ENCODE data around the gene C3orf33.

The C3orf33 gene

GRCh38 chr3:155741603-155742002, 64.5 kb downstream of the C3orf33 start:
- no peak for DNase-seq (ENCODE audit: low spot score)

- no peak for DNase-seq (ENCODE audit: low spot score)
These were observed 65.0 kb downstream of the C3orf33 start for GRCh38 chr3:155741101-155741500.

DNA sequence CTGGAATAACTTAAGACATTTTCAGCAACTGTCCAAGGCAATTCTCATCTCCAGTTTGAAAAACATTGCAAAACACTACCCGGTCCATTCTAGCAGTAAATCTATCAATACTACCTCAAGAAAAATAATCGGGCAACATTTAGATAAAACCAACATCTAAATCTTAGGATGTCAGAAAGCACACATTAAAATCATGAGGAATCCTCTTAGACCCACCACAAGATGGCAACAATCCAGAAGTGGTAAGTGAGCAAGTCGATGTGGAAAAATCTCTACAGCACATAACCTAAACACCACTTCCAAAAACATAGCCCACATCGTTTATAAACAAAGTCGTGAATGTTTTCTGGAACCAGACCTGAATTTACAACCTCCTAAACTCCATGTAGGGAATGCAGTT, 66.9 kb downstream of the C3orf33 start:
- DNase-seq (ENCODE audit: low spot score): no peak

DNA sequence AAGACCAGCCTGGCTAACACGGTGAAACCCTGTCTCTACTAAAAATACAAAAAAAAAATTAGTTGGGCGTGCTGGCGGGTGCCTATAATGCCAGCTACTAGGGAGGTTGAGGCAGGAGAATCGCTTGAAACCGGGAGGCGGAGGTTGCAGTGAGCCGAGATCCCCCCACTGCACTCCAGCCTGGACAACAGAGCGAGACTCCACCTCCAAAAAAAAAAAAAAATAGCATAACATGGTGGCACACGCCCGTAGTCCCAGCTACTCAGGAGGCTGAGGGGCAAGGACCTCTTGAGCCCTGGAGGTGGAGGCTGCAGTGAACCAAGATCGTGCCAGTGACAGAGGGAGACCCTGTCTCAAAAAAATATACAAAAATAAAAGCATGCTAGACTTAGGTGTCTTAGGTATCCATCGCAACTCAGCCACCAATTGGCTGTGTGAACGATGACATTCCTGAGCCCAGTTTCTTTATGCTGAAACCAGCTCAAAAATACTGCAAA, 67.5 kb downstream of the C3orf33 start:
- DNase-seq (ENCODE audit: low spot score): no peak

DNA sequence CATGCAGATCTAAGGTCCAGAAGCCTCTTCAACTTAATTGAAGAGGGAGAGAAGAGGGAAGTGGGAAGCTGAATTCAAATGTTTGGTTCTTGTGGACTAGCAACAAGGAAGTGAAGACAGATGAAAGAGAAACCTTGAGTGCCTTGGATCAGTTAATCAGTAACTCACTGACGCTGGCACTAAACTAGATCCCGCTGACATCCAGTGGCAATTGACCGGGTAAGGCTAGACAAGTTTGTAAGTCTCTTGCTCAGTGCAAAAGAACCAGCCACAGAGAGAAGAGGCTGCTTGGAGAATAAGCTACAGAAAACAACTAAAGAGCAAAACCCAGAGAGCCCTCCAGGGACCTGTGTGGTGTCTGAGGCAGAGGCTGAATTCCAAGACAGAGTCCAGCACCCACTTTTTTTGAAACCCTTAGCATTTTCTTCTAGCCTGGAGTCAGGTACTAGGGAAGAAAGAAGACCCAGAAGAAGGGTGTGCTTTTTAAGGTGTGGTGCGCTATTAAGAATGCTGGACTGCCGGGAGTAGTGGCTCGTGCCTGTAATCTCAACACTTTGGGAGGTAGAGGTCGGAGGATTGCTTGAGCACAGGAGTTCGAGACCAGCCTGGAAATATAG, 68.1 kb downstream of the C3orf33 start:
- DNase-seq (ENCODE audit: low spot score): no peak

DNA sequence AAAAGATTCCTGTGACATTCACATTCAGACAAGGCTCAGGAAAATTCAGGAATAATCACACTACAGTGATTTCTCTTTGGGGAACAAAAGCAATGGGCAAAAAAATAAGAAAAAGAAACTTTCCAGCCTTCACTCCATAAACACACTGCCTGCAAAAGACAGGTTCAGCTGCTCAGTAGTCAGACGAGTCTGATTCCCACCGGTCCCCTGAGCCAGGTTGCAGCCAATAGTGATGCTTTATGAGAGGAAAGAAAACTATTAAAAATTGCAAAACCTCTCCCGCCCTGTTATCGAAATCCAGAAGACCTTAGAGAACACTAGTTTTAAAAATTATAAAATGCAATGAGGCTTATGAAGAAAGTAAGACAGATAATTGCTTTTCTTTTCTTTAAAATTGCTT, 69.7 kb downstream of the C3orf33 start:
- no peak for DNase-seq (ENCODE audit: low spot score)

DNA sequence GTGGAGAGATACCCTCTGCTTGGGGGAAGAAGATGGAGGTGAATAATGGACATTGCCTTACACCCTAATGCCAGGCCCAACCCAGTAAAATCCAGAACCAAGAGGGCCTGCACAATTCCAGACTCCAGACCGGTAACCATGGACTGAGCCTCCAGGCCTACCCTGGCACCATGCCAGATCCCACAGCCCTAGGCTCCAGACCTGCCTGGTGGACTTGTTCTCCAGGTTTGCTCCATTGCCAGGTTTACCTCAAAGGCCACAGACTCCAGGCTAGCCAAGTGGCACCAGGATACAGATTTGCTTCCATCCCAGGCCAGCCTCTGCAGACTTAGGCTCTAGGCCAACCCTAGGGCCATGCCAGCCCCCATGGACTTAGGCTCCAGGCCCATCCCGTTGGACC, 75.2 kb downstream of the C3orf33 start:
- DNase-seq (ENCODE audit: low spot score): no peak

DNA sequence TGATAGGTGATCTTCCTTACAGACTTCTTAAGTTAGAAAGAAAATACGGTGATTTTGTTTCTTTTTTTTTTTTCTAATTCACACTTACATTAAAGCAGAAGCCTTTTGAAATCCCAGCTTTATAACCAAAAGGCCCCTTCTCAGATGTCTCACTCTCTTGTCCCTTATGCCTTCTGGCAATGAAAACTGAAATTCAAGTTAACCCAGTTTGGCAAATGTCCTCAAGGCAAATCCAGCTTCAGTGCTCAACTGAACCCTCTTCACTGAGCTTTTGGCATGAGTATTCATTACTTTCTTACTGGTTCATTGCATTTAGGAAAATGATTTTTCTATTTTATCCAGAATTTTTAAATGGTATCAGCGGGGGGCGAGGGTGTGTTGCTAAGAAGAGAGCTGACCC, 78.2 kb downstream of the C3orf33 start:
- DNase-seq (ENCODE audit: low spot score): no peak

DNA sequence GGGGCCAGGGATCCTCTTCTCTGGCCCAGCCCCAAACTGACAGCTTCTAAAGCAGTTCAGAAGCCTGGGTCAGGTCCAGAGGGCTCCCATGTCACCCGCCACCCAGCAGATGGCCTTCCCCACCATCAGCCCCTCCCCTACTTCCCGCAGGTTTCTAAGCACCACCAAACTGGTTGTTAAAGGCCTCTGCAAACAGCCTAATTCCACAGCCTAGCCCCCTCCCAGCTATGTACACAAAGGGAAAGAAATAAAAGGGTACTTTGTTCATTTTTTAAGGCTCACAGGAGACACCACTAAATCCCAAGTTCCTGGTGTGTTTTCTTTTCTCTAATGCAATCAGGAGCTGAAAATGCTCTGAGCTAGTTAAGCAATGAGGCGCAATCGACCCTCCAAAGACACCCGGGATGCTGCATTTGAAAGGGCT, 91.8 kb downstream of the C3orf33 start:
- peak; percentile 32 for DNase-seq (ENCODE audit: low spot score)
